ENCODE data around the gene CAST.
"Not testable (repeated sequence)": the region's sequence is repeated elsewhere in the genome, so short reads cannot be mapped to it uniquely, and the experiment has no call there.

Gene CAST

DNA sequence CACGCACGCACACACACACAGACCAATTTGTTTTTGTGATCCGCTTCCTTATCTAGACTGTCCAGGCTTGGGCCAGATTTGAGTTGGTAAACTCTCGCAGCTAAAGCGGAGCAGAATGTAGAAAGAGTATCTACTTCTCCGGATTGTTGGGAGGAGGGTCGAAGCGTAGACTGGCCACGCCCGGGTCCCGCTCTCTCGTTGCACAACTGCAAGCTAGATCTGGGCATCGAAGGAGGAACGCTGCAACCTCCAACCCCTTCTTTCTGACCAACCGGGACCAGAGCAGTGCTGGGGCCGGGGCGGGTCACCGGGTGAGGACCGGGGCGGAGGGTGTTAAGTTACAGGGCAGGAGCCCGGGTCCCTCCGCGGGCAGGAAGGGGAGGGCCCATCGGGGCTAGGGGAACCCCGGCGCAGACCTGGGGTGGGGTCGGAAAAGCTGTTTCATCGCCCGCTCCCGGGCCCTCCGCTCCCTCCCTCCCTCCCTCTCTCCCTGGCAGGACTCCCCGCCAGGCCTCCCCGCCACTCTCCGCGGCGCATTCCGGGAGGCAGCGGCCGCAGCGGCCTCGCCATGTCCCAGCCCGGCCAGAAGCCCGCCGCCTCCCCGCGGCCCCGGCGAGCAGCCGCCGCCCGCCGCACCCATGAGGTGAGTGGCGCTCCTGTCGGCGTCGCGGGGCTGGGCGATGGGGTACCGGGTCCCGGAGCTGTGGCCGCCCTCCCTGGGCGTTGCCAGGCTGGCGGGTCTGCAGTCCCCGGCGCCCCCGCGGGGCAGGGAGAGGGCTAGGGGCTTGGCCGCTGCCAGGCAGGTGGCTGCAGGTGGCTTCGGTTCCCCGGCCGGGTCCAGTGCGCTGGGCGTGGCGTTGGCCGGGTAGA lies at the start of gene CAST:
CAST (plus strand) TSS at position 522 of the 870 bp plus-strand sequence; CDS start at position 569, 47 bp downstream.
- DNase-seq, result peak; percentile 88

DNA sequence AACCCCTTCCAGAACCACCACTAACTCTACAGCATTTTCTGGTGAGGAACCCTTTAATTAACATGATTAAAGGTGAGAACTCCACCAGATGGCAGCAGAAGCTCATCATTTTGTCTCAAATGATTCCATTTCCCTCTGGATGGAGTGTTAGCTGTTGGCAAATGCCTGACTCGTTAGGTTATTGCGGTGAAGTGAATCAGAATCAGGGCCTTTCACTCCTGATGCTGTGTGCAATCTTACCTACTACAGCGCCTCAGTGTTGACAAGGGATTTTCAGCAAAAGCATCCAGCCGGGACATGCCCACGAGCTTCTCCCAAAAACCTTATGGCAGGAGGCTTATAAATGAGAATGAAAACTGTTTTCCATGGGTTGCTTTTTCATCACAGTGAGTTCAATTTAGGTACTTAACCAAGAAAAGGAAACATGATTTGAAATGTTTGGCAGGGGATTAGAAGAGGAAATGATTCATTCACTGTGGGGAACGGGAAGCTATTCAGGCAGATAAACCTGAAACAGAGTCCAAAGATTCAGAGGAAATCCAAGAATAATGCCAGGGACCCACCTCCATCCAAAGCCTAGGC lies 48.0 kb upstream of the CAST start:
- DNase-seq, result peak; percentile 63

DNA sequence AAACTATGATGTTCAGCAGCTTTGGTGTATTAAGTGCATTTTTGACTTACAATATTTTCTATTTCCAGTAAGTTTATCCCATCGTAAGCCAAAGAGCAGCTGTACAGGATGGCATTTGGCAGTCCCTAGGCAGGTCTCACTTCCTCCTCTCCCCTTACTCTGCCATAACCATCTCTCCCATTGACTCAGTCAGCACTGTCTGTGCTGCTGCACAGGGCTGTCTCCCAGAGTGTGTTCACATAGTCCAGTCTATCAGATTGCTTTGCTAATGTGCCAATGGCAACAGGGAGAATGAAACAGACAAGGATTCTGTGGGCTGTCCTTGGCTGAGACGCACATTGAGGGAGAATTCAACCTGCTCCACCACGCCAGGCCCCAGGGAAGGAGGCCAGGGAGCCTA lies 47.0 kb upstream of the CAST start:
- DNase-seq, result no peak

DNA sequence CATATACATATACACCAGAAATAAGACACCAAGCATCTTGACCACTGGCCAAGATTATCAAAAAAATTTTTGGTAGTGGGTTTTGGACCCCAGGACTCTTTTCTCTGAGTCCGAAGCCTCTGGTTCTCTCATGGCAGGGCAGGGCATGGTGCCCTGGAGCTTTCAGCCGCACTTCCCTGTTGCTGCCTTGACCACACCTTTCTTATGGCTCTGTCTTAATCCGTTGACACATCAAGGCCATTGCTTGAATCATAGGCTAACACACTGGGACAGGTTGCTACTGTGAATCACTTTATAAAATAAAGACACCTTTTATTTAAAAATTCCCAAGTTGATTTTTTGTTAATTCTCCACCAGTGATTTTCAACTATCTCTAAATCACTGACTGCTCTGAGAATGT lies 45.4 kb upstream of the CAST start:
- no peak for DNase-seq

GRCh38 chr5:96618311-96619016 lies 43.7 kb upstream of the CAST start:
- DNase-seq, result not testable (repeated sequence)

- no peak for DNase-seq
Measured at GRCh38 chr5:96619946-96620345, 42.2 kb upstream of the CAST start.

DNA sequence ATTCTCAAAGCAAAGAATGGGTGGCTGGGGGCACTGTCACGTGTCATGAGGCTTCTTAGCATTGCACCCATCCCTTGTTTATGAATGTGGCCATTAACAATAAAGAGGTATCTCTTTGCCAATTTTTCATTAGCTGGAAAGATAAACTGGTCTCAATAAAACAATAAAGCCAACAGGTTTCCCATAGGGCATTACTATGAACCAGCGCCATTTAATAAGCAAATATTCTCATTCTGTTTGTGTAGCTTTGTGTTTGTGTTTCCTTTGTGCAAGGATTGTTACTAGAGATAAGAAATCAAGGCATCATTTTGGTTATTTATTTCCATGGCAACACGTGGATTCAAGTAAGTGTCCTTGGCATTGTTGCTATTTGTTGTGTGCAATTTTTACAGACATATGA lies 37.6 kb upstream of the CAST start:
- no peak for DNase-seq

- no peak for DNase-seq
Measured at GRCh38 chr5:96625365-96625764, 36.8 kb upstream of the CAST start.

DNA sequence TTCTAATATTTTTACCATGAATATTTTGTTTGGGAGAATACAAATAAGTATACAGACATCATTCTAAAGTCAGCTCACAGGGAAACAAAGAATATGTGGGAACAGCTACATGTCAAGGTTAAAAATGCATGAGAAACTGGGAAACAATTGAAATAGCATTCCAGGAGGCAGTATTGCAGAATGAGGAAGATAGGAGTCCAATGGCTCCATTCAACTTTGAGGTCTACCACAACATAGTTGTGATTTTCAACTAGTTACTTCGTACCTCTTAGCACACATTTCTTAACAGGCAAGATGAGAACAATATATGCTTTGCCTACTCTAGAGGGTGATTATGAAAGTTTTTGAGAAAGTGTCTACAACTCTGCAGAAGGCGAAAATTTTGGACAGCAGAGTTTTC lies 35.2 kb upstream of the CAST start:
- no peak for DNase-seq

DNA sequence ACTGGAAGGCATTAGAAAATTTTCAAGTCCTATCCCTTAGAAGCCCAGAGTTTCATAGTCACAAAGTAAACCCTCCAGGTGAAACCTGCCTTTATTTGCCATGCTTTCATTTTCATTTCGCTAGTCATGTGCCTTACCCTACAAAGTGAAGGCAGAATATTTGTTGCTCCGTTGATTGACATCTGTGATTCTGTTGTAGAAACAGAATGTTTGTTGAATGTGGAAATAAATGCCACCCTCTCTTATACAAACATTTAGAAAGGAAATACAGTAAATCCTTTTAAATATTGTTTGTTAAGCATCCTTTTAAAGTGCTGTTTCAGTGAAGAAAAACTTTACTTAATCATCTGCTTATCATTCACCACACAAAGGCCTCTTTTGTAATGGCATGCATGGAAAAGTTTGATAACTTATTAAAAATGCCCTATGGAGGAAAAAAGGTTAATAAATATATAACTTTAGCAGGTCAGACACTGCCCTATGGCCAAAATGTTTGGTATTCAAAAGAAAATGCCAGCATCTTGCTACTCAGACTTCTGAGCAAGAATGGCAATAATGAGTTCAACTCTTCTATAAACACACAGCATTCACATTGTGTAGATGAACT lies 34.3 kb upstream of the CAST start:
- DNase-seq, result peak; percentile 22

GRCh38 chr5:96628406-96628805 lies 33.8 kb upstream of the CAST start:
- DNase-seq, result no peak

DNA sequence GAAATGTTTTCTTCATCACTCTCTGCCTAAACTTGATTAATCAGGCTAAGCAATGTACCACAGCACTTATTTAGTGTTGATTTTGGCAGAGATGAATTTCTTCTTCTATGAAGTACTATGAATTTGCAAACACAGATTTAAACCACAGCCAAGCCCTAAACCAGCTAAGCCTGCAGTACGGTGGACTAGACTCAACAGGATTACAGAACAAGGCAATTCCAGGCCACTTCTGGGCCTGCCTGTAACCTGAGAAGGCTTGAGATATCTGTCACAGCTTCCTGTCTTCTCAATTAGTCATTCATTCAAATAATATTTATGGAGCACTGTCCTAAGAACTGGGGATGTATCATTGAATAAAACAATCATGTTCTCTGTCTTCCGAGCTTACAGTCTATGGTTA lies 32.4 kb upstream of the CAST start:
- DNase-seq, result no peak

DNA sequence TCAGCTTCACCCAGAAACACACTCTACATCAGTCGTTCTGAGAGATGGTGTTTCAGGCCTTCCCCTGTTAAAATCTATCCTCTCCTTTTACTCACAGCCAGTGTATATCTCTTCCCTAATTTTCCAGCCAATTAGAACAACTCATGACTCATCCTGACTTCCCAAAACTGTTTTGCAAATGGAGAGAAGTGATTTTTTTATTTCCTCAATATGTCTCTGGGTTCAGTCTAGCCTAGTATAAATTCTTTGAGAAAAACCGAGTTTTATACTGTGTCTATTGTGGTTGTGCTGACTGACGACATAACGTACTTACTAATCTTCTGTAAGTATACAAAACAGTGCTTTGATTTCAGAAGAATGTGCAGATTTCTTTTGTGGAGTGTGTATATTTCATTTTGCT lies 28.4 kb upstream of the CAST start:
- no peak for DNase-seq

DNA sequence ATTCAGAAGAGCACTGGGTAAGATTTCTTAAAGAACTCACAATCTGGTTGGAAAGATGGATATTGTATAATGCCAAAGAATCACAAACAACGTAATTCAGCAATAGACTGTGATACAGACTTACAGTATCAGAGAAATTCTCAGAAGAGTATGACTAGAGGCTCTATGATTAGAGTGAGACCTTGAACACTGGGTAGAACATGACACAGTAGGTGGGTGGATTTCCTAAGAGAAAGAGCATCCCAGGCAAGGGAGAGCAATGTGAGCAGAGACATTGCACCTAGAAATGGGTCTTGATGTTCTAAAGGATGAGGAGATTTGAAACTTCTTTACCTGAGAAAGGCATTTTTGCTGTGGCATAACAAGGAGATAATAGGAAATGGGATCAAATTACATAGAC lies 27.3 kb upstream of the CAST start:
- DNase-seq, result no peak

GRCh38 chr5:96636046-96636445 lies 26.1 kb upstream of the CAST start:
- no peak for DNase-seq

DNA sequence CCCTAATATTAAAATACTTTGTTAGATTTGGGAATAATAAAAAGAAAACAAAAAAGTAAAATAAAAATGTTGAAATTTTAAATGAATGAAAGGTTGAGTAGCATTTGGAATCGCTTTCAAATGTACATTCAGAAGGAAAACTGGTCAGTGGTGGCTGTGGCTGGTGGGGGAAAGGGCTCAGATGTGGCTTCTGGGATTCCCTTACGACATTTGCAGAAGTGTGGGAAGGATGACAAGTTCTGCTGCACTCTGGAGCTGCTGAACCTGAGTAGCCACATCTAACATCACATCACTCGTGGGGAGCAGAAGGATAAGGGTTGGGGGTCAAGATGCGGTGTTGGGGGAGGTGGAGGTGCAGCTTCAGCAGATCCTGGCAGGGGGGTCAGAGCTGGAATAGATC lies 25.6 kb upstream of the CAST start:
- no peak for DNase-seq

- DNase-seq, result no peak
Measured at GRCh38 chr5:96637196-96637595, 25.0 kb upstream of the CAST start.

GRCh38 chr5:96638561-96638960 lies 23.6 kb upstream of the CAST start:
- DNase-seq, result no peak

DNA sequence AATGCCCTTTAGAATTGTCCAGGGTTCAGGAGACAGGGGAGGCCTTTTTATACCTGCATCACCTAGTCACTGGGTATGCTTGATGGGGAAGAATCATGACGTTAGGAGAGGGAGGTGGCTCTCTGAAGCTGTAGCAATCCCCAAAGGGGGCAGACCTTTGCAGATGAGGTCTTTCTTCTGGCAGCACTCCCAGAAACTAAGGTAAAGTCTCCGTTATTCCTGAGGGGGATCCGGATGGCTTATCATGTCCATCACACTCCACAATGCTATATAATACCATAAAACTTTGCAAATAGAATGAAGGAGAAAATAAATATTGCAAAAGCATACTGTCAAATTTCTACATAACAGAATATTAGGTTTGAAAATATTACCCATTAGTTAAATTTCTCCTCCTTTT lies 21.5 kb upstream of the CAST start:
- DNase-seq, result no peak

GRCh38 chr5:96641368-96642280 lies 20.6 kb upstream of the CAST start:
- DNase-seq, result no peak

DNA sequence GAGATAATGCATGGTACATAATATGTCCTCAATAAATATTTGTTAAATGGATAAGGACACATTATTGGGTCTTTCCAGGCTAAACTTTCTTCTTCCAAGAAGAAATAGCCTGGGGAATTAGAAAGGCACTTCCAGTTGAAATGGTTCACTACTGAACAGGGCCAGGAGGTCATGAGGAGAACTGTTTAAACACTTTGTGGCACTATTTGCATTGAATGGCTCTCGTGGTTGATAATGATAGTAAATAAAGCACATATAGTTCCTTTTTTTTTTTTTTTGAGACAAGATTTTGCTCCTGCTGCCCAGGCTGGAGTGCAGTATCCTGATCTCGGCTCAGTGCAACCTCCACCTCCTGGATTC lies 19.9 kb upstream of the CAST start:
- no peak for DNase-seq

GRCh38 chr5:96645091-96645490 lies 17.1 kb upstream of the CAST start:
- DNase-seq, result no peak

DNA sequence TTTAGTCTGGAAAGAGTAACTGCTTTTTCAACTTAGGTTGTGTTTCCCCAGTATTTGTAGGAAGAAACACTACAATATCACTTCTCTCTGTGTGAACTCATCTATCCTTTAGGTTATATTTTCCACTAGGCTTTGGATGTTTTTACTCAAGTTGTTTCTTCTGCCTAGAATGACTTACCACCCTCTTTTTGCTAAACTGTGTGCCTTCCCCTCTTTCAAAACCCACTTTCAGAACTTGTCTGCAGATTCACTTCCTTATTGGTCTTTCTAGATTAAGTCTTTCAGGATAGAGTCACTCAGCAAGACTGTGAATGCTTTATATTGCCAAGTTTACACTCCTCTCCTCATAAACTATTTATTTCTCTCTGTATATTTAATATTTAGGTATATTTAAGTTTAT lies 14.2 kb upstream of the CAST start:
- no peak for DNase-seq

Data from CD4-positive, alpha-beta T cell treated with Interleukin-4 for 4 hours (primary cell).